AG04450 (cell line): Measurements from ENCODE around the gene KIFC3. TPM values are rescaled to one million over a fixed set of nuclear protein-coding genes. Genes with fewer than 3 reads are reported as not detected.

ENCODE experiments used
- CTCF ChIA-PET: fragments of 300-600, 350-600 bp; formaldehyde crosslinking; extraction: SDS; loops from one replicate; lab custom pipeline; 2022; ENCODE audit warnings: antibody characterized with exemption, inconsistent platforms; lab: Charles Lee
- POLR2A ChIA-PET: fragments of 350-600 bp; formaldehyde crosslinking; extraction: SDS; loops from one replicate; lab custom pipeline; 2021; ENCODE audit warnings: antibody characterized with exemption, inconsistent platforms; lab: Yijun Ruan, JAX
- DNase-seq: peaks from one replicate; pipeline ENCODE4 v3.0.0-alpha.2; 2011; ENCODE audit warnings: low read depth, low spot score
- H3K27ac ChIP-seq: one replicate; pipeline ENCODE4 v1.5.1; 2012; ENCODE audit warnings: low read depth, low read length, control low read depth
- H3K27me3 ChIP-seq: one replicate; pipeline ENCODE4 v1.6.0; 2012; ENCODE audit warnings: low read length; ENCODE audit not compliant: control insufficient read depth, insufficient read depth
- H3K4me3 ChIP-seq: 2 replicates; pipeline ENCODE4 v1.5.1; 2011; ENCODE audit warnings: mild to moderate bottlenecking, low read depth, low read length, control low read depth
- H3K9me3 ChIP-seq: 2 replicates; pipeline ENCODE4 v1.5.1; 2012; ENCODE audit warnings: low read length; ENCODE audit not compliant: control insufficient read depth, insufficient read depth
- polyA plus RNA-seq: library from polyadenylated mRNA; depleted of rRNA; stranded (reverse); fragments of >200 nt; gene quantifications from 2 replicates; pipeline ENCODE4 v1.2.3, GENCODE V29; 2011
- TF ChIP-seq, protein P1 (sequence below): IDR thresholded peaks from 2 replicates; pipeline ENCODE4 v1.5.1; 2011; ENCODE audit warnings: low read depth, low read length, control low read depth, inconsistent platforms

The KIFC3 gene
- polyA plus RNA-seq, 1 experiment: 24.4 TPM

DNA sequence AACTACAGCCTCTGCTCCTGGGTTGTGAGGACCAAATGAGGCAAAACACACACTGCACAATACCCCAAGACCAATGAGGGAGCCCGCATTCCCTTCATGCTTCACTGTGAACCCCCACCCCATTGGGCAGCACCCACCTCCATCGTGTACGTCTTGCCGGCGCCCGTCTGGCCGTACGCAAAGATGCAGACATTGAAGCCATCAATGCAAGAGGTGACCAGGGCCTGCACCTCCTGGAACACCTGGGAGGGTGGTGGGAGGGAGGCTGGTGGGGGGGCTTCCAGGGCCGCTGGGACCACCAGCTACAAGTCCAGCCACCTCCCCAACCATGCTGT is 38.3 kb downstream of the KIFC3 start:
- CTCF ChIA-PET: interaction anchor here (0.6 to 1.9 kb wide), 3 partner anchors 100 to 136 kb away, joined by 3 to 10 read pairs (median 3); no protein-coding TSS in a partner anchor

DNA sequence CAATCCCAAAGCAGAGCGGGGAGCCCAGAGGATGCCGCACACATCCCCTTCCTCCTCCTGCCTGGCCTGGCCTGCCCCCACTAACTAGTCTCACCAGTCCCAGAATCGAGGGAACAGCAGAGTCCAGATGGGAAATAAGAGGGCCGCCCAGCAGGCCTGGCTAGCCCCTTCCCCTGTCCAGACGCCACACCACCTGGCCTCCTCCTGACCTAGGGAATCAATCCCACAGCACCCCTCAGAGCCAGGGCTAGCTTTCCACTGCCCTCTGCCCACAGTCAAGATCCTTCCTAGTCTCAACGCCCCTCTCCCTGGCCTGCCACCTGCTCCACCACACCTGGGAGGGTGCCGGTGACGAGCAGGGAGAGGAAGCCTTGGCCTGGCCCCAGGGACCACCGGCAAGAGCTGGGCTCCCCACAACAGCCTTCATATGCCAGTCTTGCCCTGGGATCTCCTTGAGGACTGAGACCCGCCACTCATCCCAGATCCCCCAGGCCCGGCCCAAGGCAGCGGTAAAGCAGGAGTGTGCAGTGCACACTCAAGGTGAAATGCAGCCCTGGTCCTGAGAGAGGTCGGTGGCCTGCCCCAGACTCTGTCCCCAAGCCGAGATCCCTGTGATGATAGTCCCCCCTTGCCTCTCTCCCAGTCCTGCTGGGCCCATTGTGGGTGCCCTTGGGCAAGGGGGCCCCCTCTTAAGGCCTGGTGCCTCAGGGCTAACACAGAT is 38.8 kb downstream of the KIFC3 start:
- H3K9me3 ChIP-seq: no peaks in the 10 kb centered on the region; the same call in 1 of the 2 replicates
- H3K27me3 ChIP-seq: no peaks in the 10 kb centered on the region
- no peak for DNase-seq
- TF ChIP-seq, protein P1, sequence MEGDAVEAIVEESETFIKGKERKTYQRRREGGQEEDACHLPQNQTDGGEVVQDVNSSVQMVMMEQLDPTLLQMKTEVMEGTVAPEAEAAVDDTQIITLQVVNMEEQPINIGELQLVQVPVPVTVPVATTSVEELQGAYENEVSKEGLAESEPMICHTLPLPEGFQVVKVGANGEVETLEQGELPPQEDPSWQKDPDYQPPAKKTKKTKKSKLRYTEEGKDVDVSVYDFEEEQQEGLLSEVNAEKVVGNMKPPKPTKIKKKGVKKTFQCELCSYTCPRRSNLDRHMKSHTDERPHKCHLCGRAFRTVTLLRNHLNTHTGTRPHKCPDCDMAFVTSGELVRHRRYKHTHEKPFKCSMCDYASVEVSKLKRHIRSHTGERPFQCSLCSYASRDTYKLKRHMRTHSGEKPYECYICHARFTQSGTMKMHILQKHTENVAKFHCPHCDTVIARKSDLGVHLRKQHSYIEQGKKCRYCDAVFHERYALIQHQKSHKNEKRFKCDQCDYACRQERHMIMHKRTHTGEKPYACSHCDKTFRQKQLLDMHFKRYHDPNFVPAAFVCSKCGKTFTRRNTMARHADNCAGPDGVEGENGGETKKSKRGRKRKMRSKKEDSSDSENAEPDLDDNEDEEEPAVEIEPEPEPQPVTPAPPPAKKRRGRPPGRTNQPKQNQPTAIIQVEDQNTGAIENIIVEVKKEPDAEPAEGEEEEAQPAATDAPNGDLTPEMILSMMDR: no peak
- ChIA-PET POLR2A (interaction anchor here (0.8 to 1.0 kb wide), 3 partner anchors 7 to 100 kb away, joined by 4 to 5 read pairs (median 5); partner anchors contain the start of gene KATNB1), CTCF (interaction anchor here (0.6 to 1.9 kb wide), 3 partner anchors 100 to 136 kb away, joined by 3 to 10 read pairs (median 3); no protein-coding TSS in a partner anchor)
- H3K27ac ChIP-seq: no peak overlapping the region
- no peak overlapping the region for H3K4me3 ChIP-seq

More for the DNA sequence above, 38.3 kb downstream of the KIFC3 start:
- Histone ChIP-seq H3K27me3 (no peaks in the 10 kb centered on the region), H3K4me3 (no peak overlapping the region), H3K9me3 (no peaks in the 10 kb centered on the region; the same call in 1 of the 2 replicates), H3K27ac (no peak overlapping the region)
- POLR2A ChIA-PET: interaction anchor here (0.8 to 1.0 kb wide), 3 partner anchors 8 to 100 kb away, joined by 4 to 5 read pairs (median 5); partner anchors contain the start of gene KATNB1
- no peak for DNase-seq
- TF ChIP-seq, protein P1: no peak

DNA sequence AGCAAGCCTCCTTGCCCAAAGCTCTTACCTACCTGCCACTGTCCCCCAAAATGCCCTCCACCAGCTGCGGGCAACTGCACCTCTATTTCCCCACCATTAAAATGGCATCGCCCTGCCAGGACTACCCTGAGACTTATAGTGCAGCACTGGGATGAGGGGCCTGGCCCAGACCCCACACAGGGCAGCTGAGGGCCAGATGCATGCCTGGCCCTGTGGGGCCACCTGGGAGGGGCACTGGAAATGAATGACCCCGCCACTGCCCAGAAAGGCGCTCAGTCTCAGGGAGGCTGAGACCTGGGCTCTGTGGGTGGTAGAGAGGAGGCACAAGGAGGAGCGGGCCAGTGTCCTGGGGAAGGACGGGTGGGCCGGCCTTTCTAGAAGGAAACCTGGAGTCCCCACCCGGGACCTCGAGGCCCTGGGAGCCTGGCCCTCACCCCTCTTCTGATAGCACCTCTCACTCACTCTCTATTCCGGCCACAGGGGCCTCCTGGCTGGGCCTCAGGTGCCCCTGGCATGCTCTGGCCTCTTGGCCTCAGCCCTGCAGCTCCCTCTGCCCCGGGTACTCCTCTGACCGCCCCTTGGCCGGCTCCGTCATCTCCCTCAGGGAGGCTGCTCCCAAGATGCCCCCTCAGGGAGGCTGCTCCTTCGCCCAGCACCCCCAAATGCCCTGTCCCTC is 39.8 kb downstream of the KIFC3 start:
- POLR2A ChIA-PET: no interaction called here
- H3K4me3 ChIP-seq: no peak overlapping the region
- TF ChIP-seq, protein P1: no peak
- H3K27me3 ChIP-seq: no peaks in the 10 kb centered on the region
- H3K27ac ChIP-seq: peak overlapping the region; percentile 11
- no peak for DNase-seq
- no peaks in the 10 kb centered on the region; the same call in 1 of the 2 replicates for H3K9me3 ChIP-seq
- CTCF ChIA-PET: interaction anchor here (0.7 kb wide), 1 partner anchor 186 kb away, joined by 3 read pairs; no protein-coding TSS in a partner anchor

DNA sequence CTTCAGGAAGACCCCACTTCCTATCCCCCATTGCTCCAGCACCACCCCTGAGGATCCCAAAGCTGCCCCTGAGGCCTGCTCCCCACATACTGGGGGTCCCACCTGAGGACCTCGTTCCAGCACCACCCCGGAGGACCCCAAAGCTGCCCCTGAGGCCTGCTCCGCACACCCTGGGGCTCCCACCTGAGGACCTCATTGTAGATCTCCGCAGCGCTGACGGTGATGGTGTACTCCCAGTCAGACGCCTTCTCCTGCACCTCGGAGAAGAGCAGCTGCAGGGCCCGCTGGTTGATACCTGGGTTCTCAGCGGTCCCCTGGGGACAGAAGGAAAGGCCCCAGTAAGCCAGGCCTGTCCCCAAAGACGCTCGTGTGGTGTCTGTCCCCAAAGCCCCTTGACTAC is 40.3 kb downstream of the KIFC3 start:
- no peak for DNase-seq
- ChIA-PET POLR2A (no interaction called here), CTCF (interaction anchor here (0.7 kb wide), 1 partner anchor 186 kb away, joined by 3 read pairs; no protein-coding TSS in a partner anchor)
- Histone ChIP-seq H3K4me3 (no peak overlapping the region), H3K27ac (no peak overlapping the region), H3K27me3 (no peaks in the 10 kb centered on the region), H3K9me3 (no peaks in the 10 kb centered on the region; the same call in 1 of the 2 replicates)
- TF ChIP-seq, protein P1: no peak
